GM19043 (cell line): ENCODE results near the gene MAN2A1.
"Not testable (repeated sequence)": the region's sequence is repeated elsewhere in the genome, so short reads cannot be mapped to it uniquely, and the experiment has no call there.

Experiments
- ATAC-seq: cut with Tn5 transposase; IDR thresholded peaks from one replicate; pipeline ENCODE4 v1.9.1; 2021; ENCODE audit warnings: low read depth; ENCODE audit not compliant: unreplicated experiment

Gene MAN2A1

GRCh38 chr5:109857405-109858031, 167.8 kb downstream of the MAN2A1 start:
- no peak for ATAC-seq

DNA sequence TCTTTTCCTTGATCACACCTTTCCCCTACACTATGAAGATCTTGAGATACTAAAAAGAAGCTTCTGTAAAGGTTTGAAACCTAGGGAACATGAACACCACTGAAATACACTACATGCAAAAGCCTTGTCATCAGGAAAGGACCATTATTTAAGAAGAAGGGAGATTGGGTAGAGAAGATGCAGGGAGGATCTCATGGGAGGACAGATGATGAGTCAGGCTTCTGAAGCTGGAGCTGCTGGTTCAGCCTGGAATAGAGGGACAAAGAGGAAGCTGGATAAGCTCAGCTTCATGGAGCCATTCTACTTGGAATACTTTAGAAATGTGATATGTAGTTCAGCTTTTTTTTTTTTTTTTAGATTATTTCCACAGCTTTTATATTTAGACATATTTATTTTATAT, 169.8 kb downstream of the MAN2A1 start:
- ATAC-seq: no peak

DNA sequence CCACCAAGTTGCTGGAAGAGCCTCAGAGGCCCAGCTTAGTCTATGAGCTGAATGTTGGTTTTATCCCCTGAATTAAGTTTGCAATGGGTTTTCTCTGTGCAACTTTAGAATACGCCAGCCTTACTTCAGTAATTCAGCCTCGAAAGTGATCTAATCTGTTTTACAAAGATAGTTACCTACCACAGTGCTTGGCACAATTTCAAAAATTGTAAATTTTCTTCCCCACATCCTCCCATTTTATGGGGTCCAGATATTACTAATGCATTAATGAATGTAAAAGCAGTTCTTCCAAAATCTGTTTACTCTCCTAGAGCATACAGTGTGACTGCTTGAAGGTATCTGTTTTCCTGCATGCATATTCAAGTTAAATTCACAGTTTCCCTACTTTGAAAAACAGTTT, 172.6 kb downstream of the MAN2A1 start:
- no peak for ATAC-seq

- ATAC-seq: no peak
Measured at GRCh38 chr5:109863752-109864151, 174.0 kb downstream of the MAN2A1 start.

- no peak for ATAC-seq
Measured at GRCh38 chr5:109865637-109866036, 175.9 kb downstream of the MAN2A1 start.

GRCh38 chr5:109866051-109866450, 176.3 kb downstream of the MAN2A1 start:
- no peak for ATAC-seq

DNA sequence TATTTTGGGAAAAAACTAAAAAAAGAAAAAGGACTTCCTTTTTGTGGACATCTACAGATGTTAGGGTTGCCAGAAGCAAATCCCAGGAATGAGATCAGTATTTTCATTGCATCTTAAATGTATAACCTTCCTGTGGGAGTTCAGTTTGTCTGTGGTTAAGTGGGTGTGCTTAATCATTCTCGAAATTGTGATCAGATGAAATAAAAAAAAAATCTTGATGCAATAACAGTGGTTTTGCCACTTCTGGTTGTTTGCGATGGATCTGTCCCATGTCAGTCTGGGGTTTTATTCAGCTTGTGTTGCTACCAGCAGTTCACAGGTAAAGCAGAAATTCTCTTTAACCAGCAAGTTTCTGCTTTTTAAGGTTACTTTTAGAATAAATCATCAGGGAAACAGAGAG, 179.0 kb downstream of the MAN2A1 start:
- no peak for ATAC-seq

- no peak for ATAC-seq
Measured at GRCh38 chr5:109873687-109874086, 184.0 kb downstream of the MAN2A1 start.

DNA sequence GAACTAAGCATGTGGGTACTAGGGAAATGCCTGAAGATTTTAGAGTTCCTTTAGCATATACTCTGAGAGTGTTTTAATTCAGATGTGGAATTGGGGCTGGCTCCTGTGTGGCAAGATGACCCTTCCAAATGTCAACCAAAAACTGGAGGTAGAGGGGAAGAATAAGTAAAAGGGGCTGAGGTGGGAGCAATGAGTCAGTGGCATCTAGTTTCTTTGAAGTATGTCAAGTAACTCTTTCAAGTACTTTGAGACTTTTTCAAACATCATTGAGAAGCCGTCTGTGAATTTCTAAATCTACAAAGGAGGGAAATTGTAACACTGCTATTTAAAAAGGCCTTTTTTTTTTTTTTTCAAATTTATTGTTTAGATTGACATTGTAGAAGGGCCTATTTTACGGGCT, 184.4 kb downstream of the MAN2A1 start:
- no peak for ATAC-seq

- no peak for ATAC-seq
Measured at GRCh38 chr5:109876030-109876725, 186.5 kb downstream of the MAN2A1 start.

DNA sequence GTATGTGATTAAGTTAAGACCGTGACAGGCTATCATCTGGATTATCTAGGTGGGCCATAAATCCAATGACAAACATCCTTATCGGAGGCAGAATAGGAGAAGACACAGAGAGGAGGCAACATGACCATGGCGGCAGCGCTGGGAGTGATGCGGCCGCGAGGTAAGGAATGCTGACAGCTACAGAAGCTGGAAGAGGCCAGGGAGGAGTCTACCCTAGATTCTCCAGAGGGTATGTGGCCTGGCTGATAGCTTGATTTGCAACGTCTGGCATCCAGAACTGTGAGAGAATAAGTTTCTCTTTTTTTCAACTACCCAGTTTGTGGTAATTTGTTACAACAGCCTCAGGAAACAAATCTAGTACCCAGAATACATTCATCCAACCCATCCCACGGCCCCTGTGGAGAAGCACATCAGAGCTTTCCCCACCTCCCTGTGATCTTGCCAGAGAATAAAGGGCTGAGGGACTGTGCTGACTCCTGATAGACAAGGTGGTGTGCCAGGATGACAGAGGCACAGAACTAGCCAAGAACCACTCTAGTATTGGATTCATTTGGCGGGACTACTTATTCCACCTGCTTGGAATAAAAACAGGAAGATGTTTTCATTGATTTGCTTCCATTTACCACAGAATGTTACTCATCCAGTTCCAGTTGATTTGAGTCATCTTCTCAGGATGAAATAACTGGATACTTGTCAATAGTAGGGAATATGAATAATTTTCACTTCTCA, 187.4 kb downstream of the MAN2A1 start:
- ATAC-seq: no peak

GRCh38 chr5:109877670-109878045, 187.9 kb downstream of the MAN2A1 start:
- no peak for ATAC-seq

DNA sequence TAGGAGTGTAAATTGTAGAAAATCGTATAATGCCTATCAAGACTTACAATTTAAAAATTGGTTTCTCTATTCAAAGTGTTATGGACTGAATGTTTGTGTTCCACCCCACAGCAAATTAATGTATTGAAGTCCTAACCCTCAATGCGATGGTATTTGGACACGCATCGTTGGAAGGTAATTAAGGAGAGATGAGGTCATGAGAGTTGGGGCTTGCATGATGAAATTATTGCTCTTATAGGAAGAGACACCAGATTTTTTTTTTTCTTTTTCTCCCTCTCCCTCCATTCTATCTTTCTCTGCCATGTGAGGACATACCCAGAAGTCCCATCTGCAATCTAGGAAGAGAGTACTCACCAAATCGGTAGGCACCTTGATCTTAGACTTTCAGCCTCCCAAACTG, 189.2 kb downstream of the MAN2A1 start:
- no peak for ATAC-seq

DNA sequence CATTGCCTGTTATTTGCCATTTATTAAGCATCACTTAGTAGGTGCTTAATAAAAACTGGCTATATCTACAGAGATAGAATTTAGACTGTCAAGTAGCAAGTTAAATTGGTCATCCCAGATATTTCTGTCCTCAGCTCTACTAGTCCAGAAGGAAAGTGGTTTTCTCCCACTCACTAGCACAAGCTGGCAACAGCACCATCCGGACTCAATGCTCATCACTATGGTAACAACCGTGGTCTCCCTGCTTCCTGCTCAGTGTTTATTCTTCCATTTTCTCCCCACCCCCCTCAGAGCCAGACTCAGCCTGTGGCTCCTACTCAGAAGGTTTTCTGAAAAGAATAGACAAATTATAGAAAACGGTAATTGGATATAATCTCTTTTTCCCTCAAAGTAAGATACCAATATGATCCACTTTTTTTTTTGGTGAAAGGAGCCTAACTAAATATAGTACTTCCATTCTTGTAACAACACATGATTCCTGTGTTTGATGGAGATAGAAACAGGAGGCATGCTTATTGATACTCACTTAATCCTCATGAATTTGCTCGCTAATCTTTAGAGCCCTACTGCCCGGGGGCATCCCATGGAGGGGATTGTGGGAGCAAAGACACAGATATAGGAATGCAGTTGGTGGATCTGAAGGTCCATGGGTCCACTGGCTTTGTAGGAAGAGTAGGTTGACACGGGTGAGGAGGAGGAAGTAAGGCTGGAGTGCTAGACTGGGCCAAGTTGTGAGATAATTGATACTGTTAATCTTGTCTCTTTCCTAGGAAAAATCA, 191.4 kb downstream of the MAN2A1 start:
- ATAC-seq: no peak

DNA sequence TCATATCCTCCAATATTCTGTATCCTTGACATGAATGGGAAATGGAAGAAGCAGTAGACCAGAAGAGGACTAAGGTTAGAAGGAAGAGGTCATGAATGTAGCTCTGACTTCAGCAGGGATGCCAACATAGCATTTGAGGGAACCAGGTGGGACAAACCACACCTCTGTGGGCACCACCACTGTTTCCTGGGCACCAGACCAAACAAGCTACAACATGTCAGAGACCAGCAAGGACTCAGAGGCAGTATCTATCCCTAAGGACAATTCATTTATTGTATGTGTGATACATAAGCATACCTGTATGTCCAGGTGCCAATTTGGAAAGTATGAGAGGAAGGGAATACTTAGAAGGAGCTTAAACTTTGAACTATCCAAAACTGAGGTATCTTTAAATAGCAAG, 192.8 kb downstream of the MAN2A1 start:
- no peak for ATAC-seq

- no peak for ATAC-seq
Measured at GRCh38 chr5:109884676-109885075, 194.9 kb downstream of the MAN2A1 start.

DNA sequence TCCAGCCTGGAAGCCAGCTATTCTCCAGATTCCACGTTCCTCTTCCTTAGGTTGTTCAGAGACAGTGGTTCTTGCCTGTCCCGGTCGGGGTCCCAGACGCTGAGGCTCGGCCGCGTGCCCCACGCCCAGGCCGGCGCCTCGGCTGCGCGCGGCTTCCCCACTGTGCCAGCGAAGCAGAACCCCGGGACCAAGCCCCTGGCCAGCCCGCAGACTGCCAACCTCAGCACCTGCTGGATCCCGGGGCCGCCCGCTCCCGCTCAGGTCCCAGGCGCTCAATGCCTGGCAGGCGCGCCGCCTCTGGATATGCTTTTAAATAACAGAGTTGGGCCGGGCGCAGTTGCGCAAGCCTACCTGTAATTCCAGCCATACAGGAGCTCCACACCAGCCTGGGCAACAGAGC, 195.5 kb downstream of the MAN2A1 start:
- ATAC-seq: no peak

DNA sequence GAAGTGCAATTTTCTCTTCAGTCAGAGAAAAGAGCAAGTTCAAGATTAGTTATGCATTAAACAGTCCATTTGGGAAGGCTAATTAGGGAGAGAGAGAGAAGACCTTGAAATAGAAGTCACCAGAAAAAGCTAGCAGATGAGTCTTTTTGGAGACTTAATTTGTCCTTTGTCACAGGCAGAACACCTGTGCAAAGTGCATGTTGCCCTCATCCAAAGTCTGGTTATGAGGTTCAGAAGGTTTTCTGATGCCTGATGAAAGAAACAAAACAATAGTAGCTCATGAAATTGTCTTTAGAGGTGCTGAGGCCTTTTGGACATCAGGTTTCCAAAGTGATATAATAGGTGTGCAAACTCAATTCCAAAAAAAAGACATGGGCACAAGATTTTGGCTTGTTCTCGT, 199.3 kb downstream of the MAN2A1 start:
- no peak for ATAC-seq

GRCh38 chr5:109893271-109893670, 203.5 kb downstream of the MAN2A1 start:
- not testable (repeated sequence) for ATAC-seq

DNA sequence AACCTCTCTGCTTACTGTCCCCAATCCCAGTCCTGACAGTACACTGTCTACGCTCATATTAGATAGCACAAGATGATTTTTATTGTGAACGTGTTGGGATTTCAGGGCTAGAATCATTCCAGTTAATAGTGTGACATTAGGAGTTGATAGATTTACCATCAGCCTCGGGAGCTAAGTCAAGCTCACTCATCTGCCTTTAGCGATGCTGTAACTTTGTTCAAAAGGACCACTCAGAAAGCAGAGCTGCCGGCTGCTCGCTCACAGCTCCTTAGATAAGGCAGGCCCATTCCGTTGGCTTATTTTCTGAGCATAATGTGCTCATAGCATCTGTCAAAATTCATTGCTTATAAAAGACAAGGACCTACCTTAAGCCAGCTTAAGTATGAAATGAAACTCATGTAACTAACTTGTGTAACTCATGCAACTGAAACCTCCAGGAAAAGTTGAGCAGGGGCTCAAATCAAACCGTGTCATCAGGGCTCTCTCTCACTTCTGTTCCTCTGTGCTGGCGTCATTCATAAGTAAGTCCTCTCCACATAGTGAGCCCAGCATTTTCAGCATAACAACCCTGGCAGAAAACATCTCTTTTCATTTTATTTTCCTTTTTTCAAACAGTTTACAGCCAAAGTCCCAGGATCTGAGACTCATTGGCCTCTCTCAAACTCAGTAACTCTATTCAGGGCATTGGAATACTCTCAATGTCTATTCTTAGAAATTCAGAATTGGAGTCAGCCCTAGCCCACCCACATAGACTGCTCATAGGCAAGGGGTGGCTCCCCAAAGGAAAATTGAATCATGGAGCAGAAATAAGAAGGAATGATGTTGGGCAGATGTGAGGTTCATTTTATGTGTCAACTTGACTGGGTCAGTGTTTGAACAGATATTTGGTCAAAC, 208.8 kb downstream of the MAN2A1 start:
- no peak for ATAC-seq
